ENCODE measurements around the gene FAM107B.

GRCh38 chr10:14678637-14679036, 96.1 kb downstream of the FAM107B start:
- TF ChIP-seq CTCF (IDR thresholded peaks at IDR 0.05; ENCODE audit: extremely low read depth in 1 of 2, insufficient read depth in 1 of 2, low read depth in 1 of 2, low read length in 2 of 2) = no peak
- no peak for TF ChIP-seq POLR2A (IDR thresholded peaks at IDR 0.05; ENCODE audit: low read depth, low read length)
- TF ChIP-seq POLR2AphosphoS5 (IDR thresholded peaks at IDR 0.05; ENCODE audit: insufficient read depth, low read depth, low read length) = no peak
- no peak for TF ChIP-seq MAX (IDR thresholded peaks at IDR 0.05; ENCODE audit: insufficient read depth, insufficient read length)
- TF ChIP-seq MYC (IDR thresholded peaks at IDR 0.05; ENCODE audit: low read depth, low read length) = no peak

Data from endothelial cell of umbilical vein (primary cell).